Left ventricle myocardium inferior (tissue), 1 donor: Measurements from ENCODE around the gene BPIFB6. TPM values are rescaled to one million over a fixed set of nuclear protein-coding genes. Genes with fewer than 3 reads are reported as not detected.

Experiments used
- DNase-seq: peaks from one replicate; pipeline ENCODE4 v3.0.0-alpha.2; 2020
- H3K27ac ChIP-seq: fragments of 200-600 bp; replicated peaks from 2 replicates; pipeline ENCODE4 v1.8.0; 2021
- H3K27me3 ChIP-seq: fragments of 200-600 bp; 2 replicates; pipeline ENCODE4 v1.8.0; 2021; ENCODE audit warnings: low read depth
- H3K36me3 ChIP-seq: fragments of 200-600 bp; 2 replicates; pipeline ENCODE4 v1.8.0; 2021
- H3K4me1 ChIP-seq: fragments of 200-600 bp; 2 replicates; pipeline ENCODE4 v1.8.0; 2021
- H3K4me3 ChIP-seq: fragments of 200-600 bp; 2 replicates; pipeline ENCODE4 v1.8.0; 2021; ENCODE audit warnings: mild to moderate bottlenecking, moderate library complexity
- H3K9me3 ChIP-seq: fragments of 200-600 bp; replicated peaks from 2 replicates; pipeline ENCODE4 v1.8.0; 2021
- intact Hi-C: fragments of 100-400 bp; cut with micrococcal nuclease; formaldehyde crosslinking; loops from one replicate; pipeline ENCODE4 v1.11.0; 2022
- total RNA-seq: library from RNA; stranded (reverse); fragmentation: NEBNext Ultra II Directional; extraction: Animal tissue kit (Norgen Biotek cat#: 25700); gene quantifications from one replicate; pipeline ENCODE4 v1.2.1, GENCODE V29; 2021
- TF ChIP-seq, protein P1 (sequence below): fragments of 200-600 bp; IDR thresholded peaks from 2 replicates; pipeline ENCODE4 v1.8.0; 2021; ENCODE audit warnings: antibody characterized with exemption, mild to moderate bottlenecking, borderline replicate concordance
- donor health status: DM: no; HTN: yes; CAD: no; lungs with severe emphysema.

Gene BPIFB6
- total RNA-seq, 1 donor from 2014 or later = not detected

DNA sequence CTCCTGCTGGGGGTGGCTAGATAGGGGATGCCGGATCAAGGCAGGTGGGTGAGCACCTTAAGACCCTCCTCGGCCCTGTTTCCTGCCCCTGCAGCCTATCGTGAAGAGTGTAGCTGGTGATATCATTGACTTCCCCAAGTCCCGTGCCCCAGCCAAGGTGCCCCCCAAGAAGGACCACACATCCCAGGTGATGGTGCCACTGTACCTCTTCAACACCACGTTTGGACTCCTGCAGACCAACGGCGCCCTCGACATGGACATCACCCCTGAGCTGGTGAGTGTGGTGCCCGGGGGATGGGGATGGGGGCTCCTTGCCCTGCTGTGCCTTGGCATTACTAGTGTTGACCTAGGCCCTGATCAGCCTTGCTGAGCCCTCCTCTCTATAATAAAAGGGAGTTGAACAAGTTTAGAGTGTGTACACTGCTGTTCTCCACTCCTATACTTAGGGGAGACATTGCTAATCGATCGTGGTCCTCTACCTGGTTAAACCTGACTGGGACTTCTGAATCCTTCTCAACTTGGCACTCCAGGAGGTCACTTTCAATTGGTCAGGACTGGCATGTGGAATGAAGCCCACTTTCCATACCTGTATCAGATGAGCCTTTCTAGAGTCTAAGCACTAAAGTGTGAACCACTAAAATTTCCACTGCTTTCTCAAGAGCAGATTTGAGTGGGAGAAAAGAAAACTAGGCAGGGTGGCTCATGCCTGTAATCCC is 33.3 kb downstream of the BPIFB6 start:
- Histone ChIP-seq H3K27ac (no peak overlapping the region), H3K4me3 (no peak overlapping the region), H3K9me3 (no peaks in the 10 kb centered on the region), H3K4me1 (no peaks in the 10 kb centered on the region), H3K36me3 (no peaks in the 10 kb centered on the region), H3K27me3 (peaks cover 7% of the 10 kb centered on the region)
- TF ChIP-seq, protein P1, sequence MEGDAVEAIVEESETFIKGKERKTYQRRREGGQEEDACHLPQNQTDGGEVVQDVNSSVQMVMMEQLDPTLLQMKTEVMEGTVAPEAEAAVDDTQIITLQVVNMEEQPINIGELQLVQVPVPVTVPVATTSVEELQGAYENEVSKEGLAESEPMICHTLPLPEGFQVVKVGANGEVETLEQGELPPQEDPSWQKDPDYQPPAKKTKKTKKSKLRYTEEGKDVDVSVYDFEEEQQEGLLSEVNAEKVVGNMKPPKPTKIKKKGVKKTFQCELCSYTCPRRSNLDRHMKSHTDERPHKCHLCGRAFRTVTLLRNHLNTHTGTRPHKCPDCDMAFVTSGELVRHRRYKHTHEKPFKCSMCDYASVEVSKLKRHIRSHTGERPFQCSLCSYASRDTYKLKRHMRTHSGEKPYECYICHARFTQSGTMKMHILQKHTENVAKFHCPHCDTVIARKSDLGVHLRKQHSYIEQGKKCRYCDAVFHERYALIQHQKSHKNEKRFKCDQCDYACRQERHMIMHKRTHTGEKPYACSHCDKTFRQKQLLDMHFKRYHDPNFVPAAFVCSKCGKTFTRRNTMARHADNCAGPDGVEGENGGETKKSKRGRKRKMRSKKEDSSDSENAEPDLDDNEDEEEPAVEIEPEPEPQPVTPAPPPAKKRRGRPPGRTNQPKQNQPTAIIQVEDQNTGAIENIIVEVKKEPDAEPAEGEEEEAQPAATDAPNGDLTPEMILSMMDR = no peak
- intact Hi-C loops = no loop called here
- DNase-seq = no peak

DNA sequence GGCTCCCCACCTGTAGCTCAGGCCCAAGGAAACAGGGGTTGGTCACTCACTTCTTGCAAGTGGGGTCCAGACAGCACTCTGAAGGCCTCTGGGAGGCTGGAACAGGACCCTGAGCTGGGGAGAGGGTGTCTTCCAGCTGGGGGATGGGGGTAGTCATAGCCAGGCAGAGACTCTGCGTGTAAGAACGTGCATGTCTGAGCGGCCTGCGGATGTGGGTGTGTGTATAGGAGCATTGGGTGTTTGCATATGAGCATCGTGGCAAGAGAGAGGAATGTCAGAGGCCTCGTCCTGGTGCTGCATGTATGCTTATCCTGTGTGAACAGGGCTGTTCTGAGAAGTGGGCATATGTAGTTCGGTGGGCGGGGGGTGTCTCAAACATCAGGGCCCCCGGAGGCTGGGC is 34.3 kb downstream of the BPIFB6 start:
- DNase-seq = no peak
- no peaks in the 10 kb centered on the region for H3K9me3 ChIP-seq
- H3K27ac ChIP-seq = no peak overlapping the region
- intact Hi-C loops = no loop called here
- no peaks in the 10 kb centered on the region for H3K36me3 ChIP-seq
- H3K4me3 ChIP-seq = no peak overlapping the region
- peaks cover 13% of the 10 kb centered on the region for H3K27me3 ChIP-seq
- TF ChIP-seq, protein P1 = no peak
- H3K4me1 ChIP-seq = no peaks in the 10 kb centered on the region

DNA sequence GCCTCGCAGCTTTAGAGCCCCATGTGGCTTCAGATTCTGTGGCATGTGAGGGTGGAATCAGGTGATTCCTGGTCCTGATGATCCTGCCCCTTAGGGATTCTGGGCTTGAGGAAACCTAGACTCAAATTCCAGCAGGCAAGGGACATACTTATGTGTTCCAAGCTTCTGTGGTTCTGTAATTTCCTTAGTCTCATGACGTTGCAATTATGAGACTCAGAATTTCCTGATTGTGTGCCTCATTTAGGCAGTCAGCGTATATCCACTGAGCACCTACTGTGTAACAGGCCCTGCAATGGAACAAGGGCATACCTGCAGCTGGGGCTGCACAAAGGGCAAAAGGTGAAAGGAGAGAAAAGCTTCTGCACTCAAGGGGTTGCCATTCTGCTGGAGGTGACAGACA is 36.4 kb downstream of the BPIFB6 start:
- Histone ChIP-seq H3K27ac (no peak overlapping the region), H3K36me3 (no peaks in the 10 kb centered on the region), H3K9me3 (no peaks in the 10 kb centered on the region), H3K4me3 (no peak overlapping the region), H3K4me1 (no peaks in the 10 kb centered on the region), H3K27me3 (peaks cover 29% of the 10 kb centered on the region)
- TF ChIP-seq, protein P1 = no peak
- no peak for DNase-seq
- intact Hi-C loops = no loop called here

DNA sequence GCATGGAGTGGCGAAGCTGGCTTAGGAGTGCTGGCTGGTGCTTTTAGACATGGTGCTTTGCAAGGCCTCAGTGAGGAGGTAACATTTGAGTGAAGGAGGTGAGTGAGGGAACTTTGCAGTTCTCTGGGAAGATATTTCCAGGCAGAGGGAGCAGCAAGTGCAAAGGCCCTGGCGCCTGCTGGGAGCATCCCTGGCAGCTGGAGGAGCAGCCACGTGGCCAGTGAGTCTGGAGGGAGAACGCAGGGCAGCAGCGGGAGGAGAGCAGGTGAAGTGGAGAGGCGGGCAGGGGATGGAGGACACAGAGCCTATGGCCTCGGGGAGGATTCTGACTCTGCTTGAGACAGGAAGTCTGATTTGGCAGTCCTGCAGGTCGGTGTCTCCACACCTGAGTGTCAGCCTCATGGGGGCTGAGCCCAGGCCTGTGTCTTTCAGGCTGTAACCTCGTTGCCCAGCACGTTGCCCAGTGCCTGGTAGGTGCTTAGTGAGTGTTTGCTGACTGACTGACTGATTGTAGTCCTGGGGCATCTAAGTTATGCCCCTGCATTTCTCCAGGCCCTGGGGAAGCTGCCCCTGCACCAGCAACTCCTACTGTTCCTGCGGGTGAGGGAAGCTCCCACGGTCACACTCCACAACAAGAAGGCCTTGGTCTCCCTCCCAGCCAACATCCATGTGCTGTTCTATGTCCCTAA is 36.9 kb downstream of the BPIFB6 start:
- no peak overlapping the region for H3K4me3 ChIP-seq
- no peak for DNase-seq
- H3K9me3 ChIP-seq = no peaks in the 10 kb centered on the region
- peaks cover 32% of the 10 kb centered on the region for H3K27me3 ChIP-seq
- intact Hi-C loops = no loop called here
- H3K36me3 ChIP-seq = no peaks in the 10 kb centered on the region
- H3K4me1 ChIP-seq = no peaks in the 10 kb centered on the region
- TF ChIP-seq, protein P1 = no peak
- H3K27ac ChIP-seq = no peak overlapping the region

DNA sequence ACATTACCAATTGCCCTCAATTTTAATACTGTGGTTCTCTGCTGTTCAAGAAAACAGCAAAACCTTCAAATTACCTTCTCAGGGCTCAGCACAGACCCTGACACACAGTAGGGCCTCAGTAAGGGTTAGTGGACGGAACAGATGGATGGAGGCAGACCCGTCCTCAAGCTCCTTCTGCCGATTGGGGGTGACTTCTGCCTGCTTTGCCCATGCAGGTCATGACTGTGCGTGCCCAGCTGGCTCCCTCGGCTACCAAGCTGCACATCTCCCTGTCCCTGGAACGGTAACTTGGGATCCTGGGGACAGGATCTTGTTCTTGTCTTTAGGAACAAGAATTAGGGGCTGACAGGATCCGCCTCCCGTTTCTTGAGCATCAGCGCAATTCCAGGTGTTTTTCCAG is 38.2 kb downstream of the BPIFB6 start:
- Histone ChIP-seq H3K4me3 (no peak overlapping the region), H3K27me3 (peaks cover 33% of the 10 kb centered on the region), H3K27ac (no peak overlapping the region), H3K4me1 (no peaks in the 10 kb centered on the region), H3K9me3 (no peaks in the 10 kb centered on the region), H3K36me3 (no peaks in the 10 kb centered on the region)
- DNase-seq = no peak
- TF ChIP-seq, protein P1 = no peak
- intact Hi-C loops = no loop called here
